DMS153 treated with DMSO at 0.1 percent for 48 hours (cell line): ENCODE results near the gene LRRC1.
A peak's percentile ranks its signal among the peaks of the same experiment; 100 is the strongest.

Experiments used
- DNase-seq: peaks from one replicate; lab custom pipeline; 2025; ENCODE audit not compliant: unreplicated experiment; lab: John Stamatoyannopoulos, UW

Gene LRRC1

DNA sequence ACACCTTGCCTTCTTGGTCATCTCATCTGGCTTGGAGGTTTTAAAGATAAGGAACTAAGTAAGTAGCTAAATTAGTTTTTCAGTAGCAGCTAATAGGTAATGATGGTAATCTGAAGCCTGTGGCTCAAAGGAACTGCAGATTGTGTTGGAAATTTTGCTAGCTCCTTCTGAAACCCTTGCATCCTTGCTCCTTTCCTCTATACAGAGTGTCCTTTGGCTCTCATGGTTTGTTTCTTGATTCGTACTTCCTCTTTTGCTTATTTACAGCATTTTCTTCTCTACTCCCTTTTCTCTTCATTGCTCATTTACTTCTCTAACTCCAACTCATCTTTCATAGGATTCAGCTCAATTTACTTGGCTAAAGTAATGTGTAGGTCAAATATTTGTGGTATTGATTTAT, 19.0 kb downstream of the LRRC1 start:
- no peak for DNase-seq

DNA sequence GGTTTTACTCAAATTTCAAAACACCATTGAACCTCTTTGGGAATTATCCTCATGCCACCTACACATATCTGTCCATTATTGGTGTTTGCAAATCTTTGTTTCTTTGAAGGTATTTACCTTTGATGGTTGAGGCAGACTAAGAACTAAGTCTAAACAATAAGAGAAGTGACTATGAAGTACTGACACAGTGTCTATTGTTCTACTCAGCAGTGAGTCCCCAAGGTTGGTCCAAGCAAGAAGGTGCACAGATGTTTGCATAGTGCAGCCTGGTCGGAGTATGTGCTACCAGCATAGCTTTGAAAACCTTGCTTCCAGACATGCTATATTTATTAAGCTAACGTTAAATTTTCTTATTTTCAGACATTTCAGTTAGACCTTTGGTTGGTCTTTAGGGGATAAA, 19.5 kb downstream of the LRRC1 start:
- DNase-seq: no peak

DNA sequence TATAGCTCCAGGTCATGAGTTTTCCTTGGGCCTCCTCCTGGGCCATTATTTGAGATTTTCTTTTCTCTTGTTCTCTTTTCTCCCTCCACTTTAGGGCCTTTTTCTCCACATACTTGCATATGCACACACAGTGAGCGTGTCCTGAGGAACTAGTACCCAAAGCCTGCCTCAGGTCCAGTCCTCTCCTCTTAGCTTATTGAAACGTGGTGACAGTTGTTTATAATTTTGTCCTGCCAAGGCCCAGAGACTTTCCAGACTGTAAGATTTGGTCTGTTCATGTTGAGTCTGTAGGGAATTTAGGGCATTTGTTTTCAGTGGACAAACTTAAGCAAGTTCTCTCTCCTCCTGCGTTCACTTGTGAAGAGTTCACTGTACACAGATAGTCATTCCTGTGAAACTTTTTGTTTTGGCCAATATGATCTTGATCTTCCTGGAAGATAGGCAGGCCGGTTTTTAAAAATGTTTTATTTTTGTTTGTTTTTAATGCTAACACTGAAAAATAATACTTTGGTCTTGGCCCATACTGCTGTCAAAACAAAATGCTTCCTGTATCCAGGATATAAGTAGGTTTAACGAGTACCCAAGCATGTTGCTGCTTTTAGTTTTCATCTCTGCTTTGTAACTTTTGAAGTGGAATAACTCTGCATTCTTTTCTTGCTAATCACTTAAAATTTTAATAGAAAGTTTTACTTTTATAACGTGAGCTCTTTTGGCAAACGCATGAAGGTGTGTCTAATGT, 20.7 kb downstream of the LRRC1 start:
- no peak for DNase-seq

DNA sequence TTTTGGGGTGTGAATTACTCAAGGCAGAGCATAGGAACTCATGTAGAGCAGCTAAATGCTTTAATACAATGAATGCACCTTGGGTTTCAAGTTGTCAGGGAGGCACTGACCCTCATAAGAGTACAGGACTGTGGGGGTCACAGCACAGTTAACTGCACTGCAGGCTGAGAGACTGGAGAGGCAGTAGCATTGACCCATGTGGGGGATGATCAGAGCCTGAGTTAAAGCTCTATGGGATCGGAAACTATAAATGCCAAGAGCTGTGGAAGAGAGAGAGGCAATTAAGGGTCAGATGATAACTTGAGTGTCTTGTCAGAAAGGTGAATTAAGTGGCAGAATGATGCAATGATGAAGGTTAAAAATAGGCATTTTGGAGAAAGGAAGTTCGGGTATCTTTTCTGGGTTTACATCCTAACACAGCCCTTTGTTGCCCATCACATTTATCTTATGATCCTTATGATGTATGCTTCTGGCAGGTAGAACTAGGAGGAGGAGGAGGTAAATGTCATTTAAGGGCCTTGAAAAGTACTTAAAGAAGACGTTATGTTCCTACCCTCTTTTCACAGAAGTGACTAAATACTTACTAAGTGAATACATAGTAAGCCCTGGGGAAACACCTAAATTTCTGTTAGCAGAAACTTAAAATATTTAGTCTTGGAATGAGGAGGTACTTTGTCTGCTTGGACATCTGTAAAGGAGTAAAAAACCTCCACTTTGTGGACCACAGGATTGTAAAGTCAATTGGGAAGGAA, 24.2 kb downstream of the LRRC1 start:
- DNase-seq: no peak

DNA sequence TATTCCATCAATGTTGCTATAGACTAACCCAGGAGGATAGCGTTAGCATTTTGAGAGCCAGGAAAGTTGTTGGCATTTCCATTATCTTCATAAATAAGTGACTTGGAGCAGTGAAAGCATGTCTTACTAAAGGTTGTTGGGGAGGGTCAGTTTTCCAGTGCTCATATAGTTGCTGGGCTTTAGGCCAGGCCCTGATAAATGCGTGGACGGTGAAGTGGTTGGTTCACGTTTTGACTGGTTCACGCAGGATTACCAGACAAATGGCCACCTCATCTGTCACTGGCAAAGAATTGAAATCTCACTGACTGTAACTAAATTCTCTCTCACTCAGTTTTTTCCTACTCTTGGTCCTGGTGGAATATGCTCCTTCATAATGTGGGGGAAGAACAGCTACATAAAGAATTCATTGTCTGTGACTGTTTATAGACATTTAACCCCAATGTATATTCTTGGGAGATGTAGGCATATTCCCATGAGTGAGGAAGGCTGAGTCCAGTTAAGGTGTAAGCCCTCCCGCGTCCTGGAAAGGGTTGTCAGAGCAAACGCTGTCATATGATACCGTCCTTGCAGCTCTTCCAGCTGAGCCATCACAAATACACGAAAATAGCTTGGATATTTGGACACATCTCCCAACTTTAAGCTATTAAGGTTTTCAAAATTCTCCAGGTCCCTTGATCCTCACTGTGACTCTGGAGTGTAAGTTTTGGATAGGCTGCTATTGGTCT, 27.8 kb downstream of the LRRC1 start:
- DNase-seq: no peak

DNA sequence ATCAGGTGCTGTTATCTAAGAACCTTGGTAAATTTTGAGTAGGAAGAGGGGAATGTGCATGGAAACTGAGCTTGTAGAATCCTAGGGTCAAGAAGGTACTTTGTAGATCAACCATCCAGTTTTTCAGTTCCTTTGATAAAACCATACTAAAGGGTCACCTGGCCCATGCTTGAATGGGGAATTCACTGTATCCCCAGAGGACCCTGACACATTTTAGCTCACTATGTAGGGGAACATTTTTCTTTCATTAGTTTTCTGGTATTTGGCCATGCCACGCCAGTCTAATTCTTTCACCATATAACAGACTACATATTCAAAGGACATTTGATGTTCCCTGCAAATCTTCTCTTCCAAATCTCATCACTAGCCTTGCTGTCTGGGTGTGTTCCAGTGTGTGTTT, 29.9 kb downstream of the LRRC1 start:
- DNase-seq: no peak

DNA sequence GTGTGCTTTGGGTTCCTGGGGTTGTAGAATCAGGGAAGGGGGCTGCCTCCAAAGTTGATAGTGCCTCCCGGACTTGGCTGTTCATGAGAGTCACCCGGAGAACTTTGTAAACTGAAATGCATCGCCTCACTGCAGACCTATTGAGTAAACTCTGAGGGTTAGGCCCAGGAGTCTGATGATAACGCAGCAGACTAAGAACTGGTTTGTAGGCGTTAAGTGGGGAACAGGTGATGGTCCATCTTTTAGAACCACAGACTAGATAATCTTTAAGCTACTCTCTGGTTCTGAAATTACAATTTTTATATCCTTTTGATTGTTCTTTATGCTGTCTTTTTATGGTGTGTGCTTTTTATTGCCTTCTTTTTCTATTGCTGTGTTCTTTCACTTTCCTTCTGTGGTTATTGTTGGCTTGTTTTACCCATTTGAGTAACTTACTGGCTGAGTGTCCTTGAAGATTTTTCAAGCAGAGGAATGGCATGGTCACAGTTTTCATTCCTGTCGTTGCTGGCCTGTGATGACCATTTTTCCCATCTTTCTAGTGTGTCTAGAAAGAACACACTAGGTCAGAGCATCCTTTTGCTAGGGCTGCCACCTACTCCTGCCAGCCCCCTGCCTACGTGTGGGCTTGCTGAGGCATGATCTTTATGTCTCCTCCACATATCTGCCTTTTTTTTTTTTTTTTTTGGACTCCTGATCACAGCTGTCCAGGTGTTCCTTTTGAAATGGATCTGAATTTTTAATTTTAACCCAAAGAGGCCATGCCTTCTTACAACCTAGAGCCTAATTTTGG, 30.9 kb downstream of the LRRC1 start:
- no peak for DNase-seq

DNA sequence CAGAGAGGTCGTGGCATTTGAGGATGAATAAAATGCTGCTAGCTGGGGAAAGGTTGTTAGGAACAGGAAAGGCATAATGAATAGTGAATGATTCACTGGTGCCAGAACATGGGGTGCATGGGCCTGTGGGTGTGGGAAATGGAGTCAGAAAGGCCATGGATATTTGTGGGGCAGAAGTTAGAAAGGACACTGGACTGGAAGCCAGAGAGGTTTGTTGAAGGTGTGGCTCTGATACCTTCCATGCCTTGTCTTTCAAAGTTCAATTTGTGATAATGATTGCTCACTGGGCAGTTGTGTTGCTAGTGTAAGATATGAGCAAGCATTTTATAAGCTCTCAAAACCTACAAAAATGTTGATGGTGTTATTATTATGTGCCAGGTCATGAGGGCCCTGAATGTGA, 32.7 kb downstream of the LRRC1 start:
- DNase-seq: no peak

DNA sequence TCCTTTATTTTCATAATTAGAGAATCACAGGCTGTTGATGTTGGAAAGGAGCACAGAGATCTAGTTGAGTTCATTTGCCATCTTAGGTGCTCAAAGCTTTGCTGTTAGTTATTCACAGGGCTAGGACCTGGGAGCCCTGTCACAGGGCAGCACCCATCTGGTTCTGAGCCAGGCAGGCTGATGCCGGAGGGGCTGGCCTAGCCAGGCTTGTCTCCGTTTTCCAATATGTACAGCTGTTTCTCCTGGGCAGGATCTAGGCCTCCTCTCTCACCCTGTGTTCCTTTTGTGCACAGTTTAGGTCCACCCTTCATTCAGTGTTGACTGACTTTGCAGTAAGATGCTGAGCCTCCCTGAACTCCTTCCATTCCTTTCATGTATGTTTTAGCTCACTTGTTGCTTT, 33.4 kb downstream of the LRRC1 start:
- no peak for DNase-seq

DNA sequence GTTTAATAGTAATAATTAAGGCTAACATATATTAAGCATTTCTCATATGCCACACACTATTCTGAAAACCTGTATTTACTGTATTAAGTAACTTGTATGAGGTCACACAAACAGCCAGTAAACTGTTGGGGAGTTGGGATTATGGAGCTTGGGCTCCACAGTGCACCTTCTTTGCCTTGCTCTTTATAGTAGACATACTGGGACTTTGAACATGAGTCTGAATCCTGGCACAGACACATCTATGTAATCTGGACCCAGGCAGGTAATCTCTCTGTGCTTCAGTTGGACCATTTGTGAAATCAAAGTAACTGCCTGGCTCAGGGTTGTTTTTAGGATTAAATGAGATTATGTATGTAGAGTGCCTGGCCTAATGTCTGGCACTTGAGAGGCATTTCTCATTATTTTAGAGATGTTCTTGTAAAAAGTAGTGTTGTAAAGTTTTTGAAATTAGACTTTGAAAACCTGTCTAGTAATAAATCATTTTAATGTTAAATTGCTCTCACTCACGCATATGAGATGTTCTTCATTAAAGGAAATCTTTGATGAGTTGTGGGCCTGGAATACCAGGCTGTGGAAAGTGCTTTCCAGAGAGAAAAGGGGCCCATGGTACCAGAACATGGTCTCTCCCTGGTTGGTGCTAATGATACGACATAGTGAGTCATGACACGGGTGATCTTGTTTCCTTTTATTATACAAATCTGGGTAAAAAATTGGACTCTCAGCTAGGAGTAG, 34.3 kb downstream of the LRRC1 start:
- no peak for DNase-seq

DNA sequence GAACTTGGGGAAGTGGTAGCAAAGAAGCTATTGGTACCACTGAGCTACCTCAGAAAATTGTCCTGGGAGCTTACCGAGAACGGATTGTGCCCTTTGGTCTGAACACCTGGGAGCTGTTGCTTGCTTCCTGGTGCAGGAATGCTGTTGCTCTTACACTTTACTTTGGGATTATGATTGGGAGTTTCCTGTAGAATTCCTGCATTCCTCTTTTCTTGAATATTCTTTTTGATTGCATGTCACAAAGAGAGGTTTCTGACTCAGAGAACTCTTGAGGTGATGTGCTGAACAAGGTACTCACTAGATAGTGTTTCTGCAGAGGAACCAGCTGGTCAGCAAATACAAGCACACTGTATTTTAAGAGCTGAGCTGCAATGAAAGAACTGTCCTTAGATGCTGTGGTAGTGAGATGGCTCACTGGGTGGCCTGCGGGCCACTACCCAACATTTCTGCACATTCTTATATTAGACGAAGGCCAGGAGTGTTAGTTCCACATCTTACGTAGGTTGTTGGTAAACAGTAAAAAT, 35.0 kb downstream of the LRRC1 start:
- DNase-seq: no peak

DNA sequence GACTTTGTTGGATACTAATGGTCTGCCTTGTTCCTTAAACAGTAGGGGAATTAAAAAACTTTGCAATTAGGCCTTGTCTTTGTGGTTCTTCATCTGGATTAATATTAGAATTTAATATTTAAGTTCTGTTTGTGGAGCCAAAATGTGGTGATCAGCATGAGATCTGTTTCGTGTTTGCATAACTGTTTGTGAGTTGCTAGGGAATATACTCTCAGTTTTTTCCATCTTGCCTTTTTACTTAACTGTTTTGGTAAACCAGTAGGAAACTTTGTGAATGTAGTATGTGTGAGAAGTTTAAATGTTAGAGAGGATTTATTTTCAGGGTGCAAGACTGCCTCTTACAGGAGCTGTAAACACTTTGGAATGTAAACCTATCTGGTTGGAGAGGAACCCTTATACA, 35.6 kb downstream of the LRRC1 start:
- DNase-seq: no peak

DNA sequence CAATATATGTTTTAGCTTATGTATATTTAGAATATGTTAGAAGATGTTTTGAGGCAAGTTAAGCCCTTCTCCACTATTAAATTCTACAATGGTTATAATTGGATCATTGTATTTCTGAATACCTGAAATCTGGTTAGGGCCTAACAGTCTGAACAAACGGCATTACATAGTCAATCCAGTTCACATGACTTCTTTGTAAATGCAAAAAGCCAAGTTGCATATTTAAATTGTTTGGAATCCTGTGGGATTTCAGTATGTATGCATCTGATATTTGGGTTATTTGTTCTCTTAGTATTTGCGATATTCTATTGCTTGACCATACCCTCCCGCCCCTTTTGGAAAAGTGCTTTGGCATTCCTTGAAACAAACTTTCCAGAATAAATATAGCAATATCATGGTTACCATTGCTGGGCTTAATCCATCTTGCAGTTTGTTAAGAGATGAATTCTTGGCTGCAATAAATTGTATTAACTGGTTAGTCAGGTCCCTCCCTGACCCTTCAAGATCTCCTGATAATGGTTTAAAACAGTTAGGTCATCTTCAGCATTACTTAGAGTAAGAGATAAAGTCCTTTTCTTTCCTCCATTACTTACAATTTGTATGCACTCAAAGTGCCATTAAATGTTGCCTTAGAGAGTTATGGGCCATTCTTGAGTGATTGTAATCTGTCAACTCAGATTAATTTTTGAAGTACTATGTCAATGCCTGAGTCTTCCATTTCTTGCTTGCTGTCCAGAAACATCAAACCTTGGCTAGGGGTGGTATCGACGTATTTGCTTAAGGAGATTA, 36.5 kb downstream of the LRRC1 start:
- DNase-seq: no peak

DNA sequence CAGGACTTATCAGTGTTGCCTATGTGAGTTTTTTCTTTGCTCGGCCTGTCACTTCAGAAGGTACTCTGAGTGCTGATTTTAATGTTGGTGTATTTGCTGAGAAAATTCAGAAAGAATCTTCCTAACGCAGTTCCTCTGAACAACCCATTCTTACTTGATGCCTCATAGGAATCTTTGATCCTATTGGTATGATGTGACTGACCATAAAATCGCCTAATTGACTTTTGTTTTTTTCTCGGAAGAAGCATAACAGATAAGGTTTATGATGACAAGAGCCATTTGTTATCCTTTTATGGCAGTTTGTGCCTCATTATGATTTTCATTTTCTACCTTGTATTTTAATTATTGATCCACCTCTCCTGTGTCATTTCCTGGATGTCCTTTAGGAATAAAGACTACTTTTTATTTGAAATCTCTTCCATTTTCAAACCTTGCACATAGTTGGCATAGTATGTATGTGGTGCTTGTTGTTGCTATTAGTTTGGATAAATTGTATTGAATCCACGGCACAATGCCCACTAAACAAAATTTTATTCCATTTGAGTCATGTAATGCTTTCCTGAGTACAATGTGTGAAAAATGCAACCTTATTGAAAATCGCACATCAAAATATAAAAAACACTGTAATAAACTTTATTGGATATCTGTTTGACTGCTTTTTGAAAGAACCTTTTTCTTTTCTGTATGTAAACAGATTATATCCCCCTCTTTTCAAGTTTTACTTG, 37.3 kb downstream of the LRRC1 start:
- DNase-seq: no peak

DNA sequence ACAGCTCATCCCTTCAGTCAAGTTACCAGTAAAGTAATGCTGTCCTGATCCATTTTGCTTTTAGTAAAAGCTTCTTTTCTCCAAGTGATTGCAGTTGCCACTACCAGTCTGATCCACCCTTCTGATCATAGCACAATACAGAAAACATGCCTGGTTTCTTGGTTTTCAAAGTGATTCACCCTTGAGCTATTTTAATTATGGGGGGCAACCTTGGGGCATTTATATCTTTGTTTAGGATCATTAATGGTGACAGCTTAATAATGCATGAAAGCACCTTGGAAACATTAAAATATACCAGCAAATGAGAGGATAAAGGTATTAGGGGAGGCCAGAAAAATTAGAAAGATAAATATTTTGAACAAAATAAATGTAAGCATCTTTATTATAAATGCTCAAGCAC, 38.4 kb downstream of the LRRC1 start:
- DNase-seq: no peak

DNA sequence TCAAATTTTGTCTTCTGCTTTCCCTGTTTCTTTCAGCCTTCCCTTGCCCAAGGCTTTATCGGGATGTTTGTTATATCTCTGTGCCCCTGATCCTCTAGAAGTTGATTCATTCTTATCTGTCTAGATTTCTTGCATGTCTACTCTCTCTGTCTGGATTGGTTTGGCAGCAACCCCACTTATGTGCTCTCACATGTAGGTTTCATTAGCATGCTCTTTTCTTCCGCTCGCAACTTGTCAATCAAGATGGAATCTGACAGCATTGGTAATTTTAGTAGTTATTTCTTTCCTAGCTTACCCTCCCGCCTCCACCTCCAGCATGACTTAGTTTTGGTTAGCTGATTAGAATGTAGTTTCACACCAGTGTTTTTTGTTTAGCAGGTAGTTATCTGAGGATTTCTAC, 39.3 kb downstream of the LRRC1 start:
- DNase-seq: no peak

DNA sequence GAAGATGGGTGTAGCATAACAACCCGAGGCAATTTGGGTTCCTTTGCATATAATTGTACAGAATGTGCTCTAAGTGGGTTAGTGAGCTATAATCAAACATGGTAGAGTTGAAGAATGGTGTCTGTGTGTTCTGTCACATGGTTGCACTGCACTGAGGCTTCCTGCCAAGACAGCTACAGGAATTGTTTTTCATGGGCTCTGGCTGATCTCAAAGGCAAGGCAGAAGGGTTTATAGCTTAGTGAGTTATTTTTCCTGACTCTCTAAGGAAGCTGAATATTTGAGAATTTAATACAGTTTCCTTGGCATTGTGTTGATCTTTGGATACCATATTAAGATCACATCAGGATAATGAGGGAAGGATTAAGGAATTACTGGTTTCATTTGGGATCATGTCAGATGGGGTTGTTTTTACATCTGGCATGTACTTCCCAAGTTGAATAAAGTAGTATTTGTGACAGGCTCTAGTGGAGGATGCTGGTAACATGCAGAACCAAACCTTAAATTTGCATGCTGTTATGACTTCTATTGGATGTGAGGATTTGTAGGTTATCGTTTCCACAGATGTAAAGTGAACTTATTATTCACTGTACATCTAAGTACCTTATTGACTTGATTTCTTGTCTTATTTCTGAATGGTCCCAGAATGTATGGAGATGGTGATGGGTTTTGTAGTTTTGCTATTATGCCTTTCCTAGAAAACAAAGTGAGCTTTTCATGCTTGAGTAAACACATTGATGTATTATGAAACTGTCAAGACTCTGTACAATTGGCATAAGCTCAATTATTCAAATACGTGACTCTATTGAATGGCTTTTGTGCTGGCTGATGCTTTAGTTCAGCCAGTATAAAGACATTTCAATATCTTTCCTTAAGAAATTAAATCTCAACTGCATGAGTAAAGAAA, 43.3 kb downstream of the LRRC1 start:
- peak; percentile 12 for DNase-seq

DNA sequence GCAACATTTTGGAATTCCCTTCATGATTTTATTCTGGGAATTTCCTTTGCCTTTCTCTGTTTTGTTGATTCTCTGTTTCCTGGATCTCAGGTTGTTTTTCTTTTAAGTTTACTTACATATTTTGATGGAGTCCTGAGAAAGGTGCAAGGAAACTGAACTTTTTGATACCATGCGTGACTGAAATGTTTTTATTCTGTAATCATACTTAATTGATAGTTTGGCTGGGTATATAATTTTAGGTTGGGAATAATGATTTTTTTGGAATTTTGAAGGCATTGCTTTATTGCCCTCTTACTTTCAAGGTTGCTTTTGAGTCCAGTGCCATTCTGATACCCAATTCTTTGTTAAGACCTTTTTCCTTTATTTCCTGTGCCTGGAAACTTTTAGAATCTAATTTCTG, 45.2 kb downstream of the LRRC1 start:
- no peak for DNase-seq
